Neuronal stem cell (in vitro differentiated cells): ENCODE measurements around the gene HADHB.

Experiments used
- DNase-seq: peaks from one replicate; pipeline ENCODE4 v3.0.0-alpha.2; 2013; ENCODE audit warnings: low spot score
- H2AFZ ChIP-seq: one replicate; pipeline ENCODE4 v1.6.1; 2013; ENCODE audit warnings: mild to moderate bottlenecking, low read length, inconsistent platforms
- H2AK5ac ChIP-seq: 2 replicates; pipeline ENCODE4 v1.6.1; 2013; ENCODE audit warnings: low read depth, mild to moderate bottlenecking, inconsistent platforms, low read length, moderate library complexity, mixed read lengths
- H2BK120ac ChIP-seq: 2 replicates; pipeline ENCODE4 v1.6.1; 2013; ENCODE audit warnings: low read depth, mild to moderate bottlenecking, inconsistent platforms, low read length, moderate library complexity, mixed read lengths
- H2BK12ac ChIP-seq: one replicate; pipeline ENCODE4 v1.6.1; 2013; ENCODE audit warnings: low read length, inconsistent platforms
- H2BK15ac ChIP-seq: 2 replicates; pipeline ENCODE4 v1.6.1; 2013; ENCODE audit warnings: mild to moderate bottlenecking, low read length, inconsistent platforms, mixed read lengths
- H2BK5ac ChIP-seq: one replicate; pipeline ENCODE4 v1.6.1; 2013; ENCODE audit warnings: inconsistent platforms, mild to moderate bottlenecking, low read length, moderate library complexity
- H3K14ac ChIP-seq: one replicate; pipeline ENCODE4 v1.6.1; 2013; ENCODE audit warnings: low read length, inconsistent platforms
- H3K18ac ChIP-seq: 2 replicates; pipeline ENCODE4 v1.6.1; 2013; ENCODE audit warnings: low read length, inconsistent platforms
- H3K23ac ChIP-seq: 2 replicates; pipeline ENCODE4 v1.6.1; 2013; ENCODE audit warnings: low read depth, mild to moderate bottlenecking, mixed read lengths, low read length, inconsistent platforms; ENCODE audit not compliant: poor library complexity
- H3K27ac ChIP-seq: replicated peaks from 3 replicates; pipeline ENCODE4 v1.5.1; 2013; ENCODE audit warnings: low read length, inconsistent platforms
- H3K27me3 ChIP-seq, 3 experiments: 2 replicates each; pipeline ENCODE4 v1.6.1; 2013; ENCODE audit warnings: low read length in 3 of 3, mild to moderate bottlenecking in 2 of 3, inconsistent platforms in 1 of 3, low read depth in 1 of 3, mixed read lengths in 1 of 3, moderate library complexity in 1 of 3; ENCODE audit not compliant: control insufficient read depth in 3 of 3, insufficient read depth in 3 of 3
- H3K36me3 ChIP-seq, 2 donors: replicated peaks in 1 of 2; 2 replicates each; pipeline ENCODE4 v1.6.1; 2013; ENCODE audit warnings: low read length in 2 of 2; ENCODE audit not compliant: control insufficient read depth in 2 of 2, insufficient read depth in 2 of 2
- H3K4ac ChIP-seq: 2 replicates; pipeline ENCODE4 v1.6.1; 2013; ENCODE audit warnings: inconsistent platforms, mild to moderate bottlenecking, low read length, moderate library complexity
- H3K4me1 ChIP-seq, 2 donors: 1 replicate in 1 of 2; 2 replicates in 1 of 2; pipeline ENCODE4 v1.6.1; 2013; ENCODE audit warnings: low read length in 2 of 2, low read depth in 1 of 2; ENCODE audit not compliant: control insufficient read depth in 2 of 2, insufficient read depth in 1 of 2
- H3K4me2 ChIP-seq: one replicate; pipeline ENCODE4 v1.6.1; 2013; ENCODE audit warnings: mild to moderate bottlenecking, low read length, inconsistent platforms; ENCODE audit not compliant: insufficient read depth, poor library complexity, severe bottlenecking
- H3K4me3 ChIP-seq, 2 donors: 2 replicates each; pipeline ENCODE4 v1.5.1; 2013; ENCODE audit warnings: low read length in 2 of 2, mild to moderate bottlenecking in 2 of 2, inconsistent platforms in 1 of 2, moderate library complexity in 1 of 2
- H3K79me1 ChIP-seq: one replicate; pipeline ENCODE4 v1.6.1; 2013; ENCODE audit warnings: low read depth, mild to moderate bottlenecking, inconsistent platforms, low read length, moderate library complexity
- H3K9ac ChIP-seq: one replicate; pipeline ENCODE4 v1.6.1; 2013; ENCODE audit warnings: mild to moderate bottlenecking, low read depth, low read length, inconsistent platforms; ENCODE audit not compliant: poor library complexity
- H3K9me3 ChIP-seq, 2 donors: replicated peaks in 1 of 2; 2 replicates each; pipeline versions ENCODE3 to v1.6.1; 2013; ENCODE audit warnings: low read length in 2 of 2, mild to moderate bottlenecking in 2 of 2, inconsistent platforms in 1 of 2, low read depth in 1 of 2, mixed read lengths in 1 of 2, moderate library complexity in 1 of 2; ENCODE audit not compliant: control insufficient read depth in 2 of 2, insufficient read depth in 1 of 2
- H4K8ac ChIP-seq: one replicate; pipeline ENCODE4 v1.6.1; 2013; ENCODE audit warnings: low read depth, mild to moderate bottlenecking, inconsistent platforms, low read length, moderate library complexity
- H4K91ac ChIP-seq: one replicate; pipeline ENCODE4 v1.6.1; 2013; ENCODE audit warnings: low read length, low read depth, mild to moderate bottlenecking, inconsistent platforms; ENCODE audit not compliant: poor library complexity
- WGBS, 2 donors: extraction: QIAGEN DNeasy Blood & Tissue Kit; methylation state at CpG; one replicate each; pipeline ENCODE4 v1.1.7; 2013; ENCODE audit warnings: missing lambda C conversion rate in 2 of 2, mixed read lengths in 1 of 2; ENCODE audit not compliant: insufficient read length in 2 of 2, insufficient replicate concordance in 1 of 2; ENCODE audit errors: extremely low coverage in 2 of 2; 5-methylcytosine and 5-hydroxymethylcytosine counted together

Gene HADHB

DNA sequence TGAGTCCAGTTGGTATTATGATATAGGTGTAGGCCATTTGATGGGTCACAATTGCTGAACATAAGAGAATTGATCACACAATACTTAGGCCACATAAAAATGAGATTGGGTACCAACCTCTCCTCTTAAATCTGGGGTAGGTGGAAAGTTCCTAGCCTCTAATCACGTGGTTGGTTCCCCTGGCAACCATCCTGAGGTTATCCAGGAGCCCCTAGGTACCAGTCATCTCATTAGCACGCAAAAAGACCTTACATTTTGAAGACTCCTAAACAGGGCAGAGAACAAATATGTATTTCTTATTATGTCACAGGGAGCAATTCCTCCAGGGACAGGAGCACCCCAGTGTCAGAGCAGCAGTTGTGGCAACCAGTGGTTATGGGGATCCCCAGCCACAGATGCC lies 88.6 kb downstream of the HADHB start:
- Histone ChIP-seq H3K4me2 (no peak overlapping the region), H3K36me3 (no peaks in the 10 kb centered on the region), H3K23ac (no peak overlapping the region), H4K8ac (no peak overlapping the region), H3K18ac (no peak overlapping the region), H2BK12ac (no peak overlapping the region), H3K79me1 (no peaks in the 10 kb centered on the region), H3K9me3 (no peaks in the 10 kb centered on the region), H3K14ac (no peak overlapping the region), H3K27ac (no peak overlapping the region), H2BK120ac (no peak overlapping the region), H3K9ac (no peak overlapping the region), H3K4ac (no peak overlapping the region), H3K4me1 (peaks cover 0 to 3% of the 10 kb centered on the region in 2 donors), H2BK5ac (no peak overlapping the region), H3K4me3 (no peak overlapping the region), H2AK5ac (no peak overlapping the region), H2AFZ (no peak overlapping the region), H2BK15ac (no peak overlapping the region), H3K27me3 (no peaks in the 10 kb centered on the region), H4K91ac (no peak overlapping the region)
- WGBS, 2 donors = no CpG with 5 or more reads among the region's 2 CpGs
- no peak for DNase-seq

DNA sequence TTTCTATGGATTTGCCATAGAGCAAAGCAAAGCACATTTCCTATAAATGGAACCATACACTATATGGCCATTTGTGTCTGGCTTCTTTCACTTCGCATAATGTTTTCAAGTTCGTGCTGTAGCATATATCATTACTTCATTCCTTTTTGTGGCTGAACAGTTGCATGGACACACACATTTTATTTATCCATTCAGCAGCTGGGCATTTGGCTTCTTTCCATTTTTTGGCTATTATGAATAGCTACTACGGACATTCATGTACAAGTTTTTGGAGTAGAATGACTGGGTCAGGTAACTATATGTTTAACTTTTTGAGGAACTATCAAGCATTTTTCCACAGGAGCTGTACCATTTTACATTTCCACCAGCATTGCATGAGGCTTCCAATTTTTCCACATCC lies 90.5 kb downstream of the HADHB start:
- no peaks in the 10 kb centered on the region for H3K27me3 ChIP-seq
- no peaks in the 10 kb centered on the region for H3K79me1 ChIP-seq
- no peak overlapping the region for H4K8ac ChIP-seq
- no peak overlapping the region for H3K18ac ChIP-seq
- H2BK5ac ChIP-seq = no peak overlapping the region
- H3K27ac ChIP-seq = no peak overlapping the region
- no peak overlapping the region for H4K91ac ChIP-seq
- H3K4me3 ChIP-seq = no peak overlapping the region
- H3K4me2 ChIP-seq = no peak overlapping the region
- no CpG with 5 or more reads among the region's 3 CpGs for WGBS, 2 donors
- no peak for DNase-seq
- no peak overlapping the region for H2BK12ac ChIP-seq
- H2BK120ac ChIP-seq = no peak overlapping the region
- peaks cover 0 to 2% of the 10 kb centered on the region in 2 donors for H3K4me1 ChIP-seq
- no peaks in the 10 kb centered on the region for H3K36me3 ChIP-seq
- H3K4ac ChIP-seq = no peak overlapping the region
- no peaks in the 10 kb centered on the region for H3K9me3 ChIP-seq
- no peak overlapping the region for H3K14ac ChIP-seq
- H3K23ac ChIP-seq = no peak overlapping the region
- H3K9ac ChIP-seq = no peak overlapping the region
- H2BK15ac ChIP-seq = no peak overlapping the region
- no peak overlapping the region for H2AFZ ChIP-seq
- no peak overlapping the region for H2AK5ac ChIP-seq

DNA sequence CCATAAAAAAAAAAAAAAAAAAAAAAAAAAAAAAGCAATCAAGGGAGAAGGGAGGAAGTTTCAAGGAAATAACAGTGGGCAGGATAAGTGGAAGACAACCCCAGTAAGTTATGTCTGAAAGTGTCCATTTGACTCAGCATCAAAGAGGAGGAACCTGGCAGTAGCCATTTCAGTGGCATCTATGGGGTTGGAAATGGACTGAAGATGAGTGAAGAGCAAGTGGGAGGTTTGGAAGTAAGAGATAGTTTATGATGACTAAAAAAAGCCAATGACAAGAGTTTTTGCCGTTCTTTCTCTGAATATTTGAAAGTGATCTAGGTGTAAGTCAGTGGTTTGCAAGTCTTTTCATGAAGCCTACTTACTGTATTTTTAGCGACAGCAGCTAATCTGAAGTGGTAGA lies 92.0 kb downstream of the HADHB start:
- H4K91ac ChIP-seq = no peak overlapping the region
- no peak overlapping the region for H2BK5ac ChIP-seq
- H3K36me3 ChIP-seq = no peaks in the 10 kb centered on the region
- no peak overlapping the region for H2BK15ac ChIP-seq
- no peak overlapping the region for H2BK120ac ChIP-seq
- no peak overlapping the region for H3K23ac ChIP-seq
- no peak for DNase-seq
- no peaks in the 10 kb centered on the region for H3K79me1 ChIP-seq
- H3K4me3 ChIP-seq = no peak overlapping the region
- H3K9me3 ChIP-seq = no peaks in the 10 kb centered on the region
- no peaks in the 10 kb centered on the region for H3K27me3 ChIP-seq
- no peak overlapping the region for H3K4ac ChIP-seq
- no peak overlapping the region for H3K14ac ChIP-seq
- no peak overlapping the region for H2AK5ac ChIP-seq
- H3K27ac ChIP-seq = no peak overlapping the region
- H4K8ac ChIP-seq = no peak overlapping the region
- H3K18ac ChIP-seq = no peak overlapping the region
- no CpG with 5 or more reads among the region's 2 CpGs for whole genome bisulfite sequencing, 2 donors
- no peak overlapping the region for H2AFZ ChIP-seq
- no peak overlapping the region for H2BK12ac ChIP-seq
- peaks cover 0 to 4% of the 10 kb centered on the region in 2 donors for H3K4me1 ChIP-seq
- H3K9ac ChIP-seq = no peak overlapping the region
- H3K4me2 ChIP-seq = no peak overlapping the region

DNA sequence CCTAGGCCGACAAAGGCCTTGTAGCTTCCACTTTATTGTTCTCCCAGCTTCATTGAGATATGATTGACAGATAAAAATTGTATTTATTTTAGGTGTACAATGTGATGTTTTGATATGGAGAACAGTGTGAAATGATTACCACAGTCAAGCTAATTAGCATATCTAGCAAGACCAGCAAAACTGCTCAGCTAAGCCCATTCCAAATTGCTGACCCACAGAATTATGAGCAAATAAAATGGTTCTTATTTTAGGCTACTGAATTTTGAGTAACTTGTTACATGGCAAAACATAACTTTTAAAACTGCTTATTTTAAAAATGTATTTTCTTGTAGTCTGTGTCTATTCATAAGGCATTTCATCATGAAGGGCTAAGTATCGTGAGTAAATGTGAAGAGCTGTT lies 92.6 kb downstream of the HADHB start:
- H2AFZ ChIP-seq = no peak overlapping the region
- no CpG with 5 or more reads among the region's 2 CpGs for WGBS, 2 donors
- H3K27me3 ChIP-seq = no peaks in the 10 kb centered on the region
- H3K23ac ChIP-seq = no peak overlapping the region
- H4K8ac ChIP-seq = no peak overlapping the region
- H2BK120ac ChIP-seq = no peak overlapping the region
- H3K14ac ChIP-seq = no peak overlapping the region
- H3K27ac ChIP-seq = no peak overlapping the region
- H2BK12ac ChIP-seq = no peak overlapping the region
- no peak overlapping the region for H3K4me3 ChIP-seq
- no peaks in the 10 kb centered on the region for H3K36me3 ChIP-seq
- no peak overlapping the region for H3K9ac ChIP-seq
- no peak for DNase-seq
- H3K4me1 ChIP-seq = peaks cover 0 to 4% of the 10 kb centered on the region in 2 donors
- no peak overlapping the region for H2AK5ac ChIP-seq
- H2BK15ac ChIP-seq = no peak overlapping the region
- no peak overlapping the region for H3K18ac ChIP-seq
- no peaks in the 10 kb centered on the region for H3K9me3 ChIP-seq
- H3K4me2 ChIP-seq = no peak overlapping the region
- H3K79me1 ChIP-seq = no peaks in the 10 kb centered on the region
- no peak overlapping the region for H2BK5ac ChIP-seq
- no peak overlapping the region for H4K91ac ChIP-seq
- no peak overlapping the region for H3K4ac ChIP-seq
